ENCODE results near the gene SIK3.

The SIK3 gene

GRCh38 chr11:116997071-116997470 lies 101.2 kb downstream of the SIK3 start:
- DNase-seq: no peak

GRCh38 chr11:116994195-116994594 lies 104.0 kb downstream of the SIK3 start:
- DNase-seq: no peak

DNA sequence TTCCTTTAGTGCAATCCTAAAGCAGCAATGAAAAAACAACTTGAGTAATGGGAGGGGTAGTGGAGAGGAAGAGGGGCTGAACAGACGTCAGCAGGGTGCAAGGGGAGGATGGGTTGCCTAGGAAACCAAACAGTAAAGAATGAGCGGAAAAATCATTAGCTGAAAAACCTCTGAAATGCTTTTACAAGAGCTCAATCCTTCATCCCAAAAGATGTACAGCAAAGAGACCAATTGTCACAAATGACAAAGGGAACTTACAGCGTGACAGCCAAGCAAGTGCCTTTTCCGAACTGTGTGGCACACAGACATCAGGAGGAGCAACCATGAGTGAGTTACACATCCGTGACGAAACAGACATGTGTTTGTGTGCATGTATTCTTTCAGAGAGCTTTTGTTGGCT lies 104.6 kb downstream of the SIK3 start:
- no peak for DNase-seq

DNA sequence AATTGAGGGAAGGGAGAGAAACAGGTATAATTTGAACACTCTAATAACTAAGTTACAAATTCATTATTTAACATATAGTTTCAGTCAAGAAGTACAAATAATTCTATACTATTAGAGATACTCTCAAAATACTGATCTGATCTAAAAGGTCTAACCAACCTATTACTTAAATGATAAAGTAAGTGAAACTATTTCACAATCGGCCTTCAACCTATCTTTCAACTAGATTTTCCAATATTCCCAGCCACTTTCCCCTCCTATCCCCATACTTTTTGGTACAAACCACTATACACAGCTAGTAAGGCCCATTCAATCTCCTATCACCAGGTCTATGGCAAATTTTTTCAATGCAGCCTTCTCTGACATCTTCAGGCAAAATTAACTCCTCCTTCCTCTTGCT lies 106.7 kb downstream of the SIK3 start:
- no peak for DNase-seq

DNA sequence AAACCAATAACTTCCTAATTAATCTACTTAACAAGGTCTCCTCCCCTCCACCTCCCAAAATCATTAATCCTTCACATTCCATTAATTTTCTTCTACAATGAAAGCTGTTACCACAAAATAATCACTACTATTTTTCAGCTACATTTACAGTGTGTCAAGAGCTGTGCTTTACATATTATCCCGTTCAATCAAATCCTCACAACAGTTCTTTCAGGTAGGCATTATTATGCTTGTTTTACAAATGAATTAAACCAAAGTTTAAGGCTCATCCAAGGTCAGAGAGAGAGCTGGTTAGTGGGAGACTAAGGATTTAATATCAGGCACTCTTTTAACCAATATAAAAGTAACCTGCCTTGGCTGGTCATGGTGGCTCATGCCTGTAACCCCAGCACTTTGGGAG lies 107.4 kb downstream of the SIK3 start:
- no peak for DNase-seq

- DNase-seq: no peak
Observed at GRCh38 chr11:116990061-116990473, 108.2 kb downstream of the SIK3 start.

DNA sequence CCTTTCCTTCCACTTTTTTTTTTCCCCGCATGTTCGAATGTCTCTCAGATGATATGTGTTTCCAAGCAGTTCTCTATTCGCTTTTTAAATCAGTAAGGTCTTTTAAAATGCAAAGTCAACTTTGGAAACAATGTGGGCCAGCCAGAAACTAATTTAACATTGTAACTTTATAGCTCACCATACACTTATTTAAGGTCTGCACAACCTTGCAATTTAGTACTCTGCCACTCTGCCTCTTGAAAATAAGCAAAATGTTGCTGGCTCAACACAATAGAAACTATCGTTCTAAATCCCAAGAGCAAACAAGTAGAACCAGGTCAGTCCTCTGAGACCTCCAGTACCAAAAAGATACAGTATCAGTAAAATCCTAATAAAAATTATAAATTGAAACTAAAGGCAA lies 109.0 kb downstream of the SIK3 start:
- DNase-seq: no peak

- DNase-seq: no peak
Observed at GRCh38 chr11:116986521-116987105, 111.6 kb downstream of the SIK3 start.

GRCh38 chr11:116984589-116984988 lies 113.6 kb downstream of the SIK3 start:
- DNase-seq: no peak

- DNase-seq: no peak
Observed at GRCh38 chr11:116984186-116984585, 114.0 kb downstream of the SIK3 start.

- no peak for DNase-seq
Observed at GRCh38 chr11:116981266-116981885, 116.9 kb downstream of the SIK3 start.

GRCh38 chr11:116980136-116980793 lies 118.0 kb downstream of the SIK3 start:
- no peak for DNase-seq

DNA sequence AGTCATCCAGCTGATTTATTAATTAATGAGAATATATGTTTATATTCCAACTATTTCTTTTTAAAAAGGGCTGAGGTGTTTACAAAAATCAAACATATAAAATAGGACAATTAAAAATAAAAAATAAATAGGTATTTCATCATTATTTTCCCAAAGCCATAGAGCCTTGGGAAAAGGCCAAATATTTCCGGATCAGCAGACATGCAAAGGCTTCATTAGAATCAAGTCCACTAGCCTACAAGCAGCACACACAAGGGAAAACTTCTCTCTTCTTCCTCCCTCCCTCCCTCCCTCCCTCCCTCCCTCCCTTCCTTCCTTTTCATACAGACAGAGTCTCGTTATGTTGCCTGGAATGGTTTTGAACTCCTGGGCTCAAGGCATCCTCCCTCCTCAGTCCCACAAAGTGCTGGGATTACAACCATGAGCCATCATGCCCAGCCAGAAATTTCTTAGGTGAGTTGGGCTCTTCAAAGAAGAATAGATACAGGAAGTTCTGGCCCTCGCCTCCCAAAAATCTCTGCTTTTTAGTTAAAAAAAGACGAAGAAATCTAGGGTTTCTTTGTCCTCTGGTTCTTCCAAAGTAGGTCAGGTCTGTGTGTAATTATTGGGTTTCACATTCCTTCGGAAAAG lies 121.2 kb downstream of the SIK3 start:
- no peak for DNase-seq

DNA sequence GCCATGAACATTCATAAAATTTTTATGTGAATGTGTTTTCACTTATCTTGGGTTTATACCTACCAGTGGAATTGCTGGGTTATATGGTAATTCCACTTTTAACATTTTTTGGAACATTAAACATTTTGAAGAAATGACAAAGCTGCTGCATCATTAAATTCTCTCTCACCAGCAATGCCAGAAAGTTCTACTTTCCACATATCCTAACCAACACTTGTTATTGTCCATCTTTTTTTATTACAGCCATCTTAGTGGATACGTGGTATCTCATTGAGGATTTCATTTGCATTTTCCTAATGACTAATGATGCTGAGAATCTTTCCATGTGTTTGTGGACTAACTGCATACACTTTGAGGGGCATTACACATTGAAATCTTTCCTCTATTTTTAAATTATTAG lies 122.6 kb downstream of the SIK3 start:
- DNase-seq: no peak

DNA sequence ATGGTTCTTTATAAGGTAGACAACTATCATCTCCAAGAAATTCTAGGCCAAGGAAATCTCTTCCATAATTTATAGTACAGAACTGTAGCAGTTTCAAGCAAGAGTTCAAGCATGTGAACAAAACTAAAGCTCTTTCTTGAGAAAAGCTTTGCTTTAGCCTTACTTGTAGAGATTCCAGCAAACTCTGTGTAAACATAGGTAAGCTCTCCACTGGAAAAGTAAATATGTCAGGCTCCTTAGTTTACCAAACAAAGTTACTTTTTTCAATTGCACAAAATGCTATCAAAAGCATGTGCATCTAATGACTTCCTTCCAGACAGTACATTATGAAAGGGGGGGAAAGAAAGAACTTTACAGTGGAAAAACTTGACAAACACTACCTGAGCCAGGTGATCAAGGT lies 125.0 kb downstream of the SIK3 start:
- DNase-seq: no peak

GRCh38 chr11:116972691-116973090 lies 125.5 kb downstream of the SIK3 start:
- DNase-seq: no peak

DNA sequence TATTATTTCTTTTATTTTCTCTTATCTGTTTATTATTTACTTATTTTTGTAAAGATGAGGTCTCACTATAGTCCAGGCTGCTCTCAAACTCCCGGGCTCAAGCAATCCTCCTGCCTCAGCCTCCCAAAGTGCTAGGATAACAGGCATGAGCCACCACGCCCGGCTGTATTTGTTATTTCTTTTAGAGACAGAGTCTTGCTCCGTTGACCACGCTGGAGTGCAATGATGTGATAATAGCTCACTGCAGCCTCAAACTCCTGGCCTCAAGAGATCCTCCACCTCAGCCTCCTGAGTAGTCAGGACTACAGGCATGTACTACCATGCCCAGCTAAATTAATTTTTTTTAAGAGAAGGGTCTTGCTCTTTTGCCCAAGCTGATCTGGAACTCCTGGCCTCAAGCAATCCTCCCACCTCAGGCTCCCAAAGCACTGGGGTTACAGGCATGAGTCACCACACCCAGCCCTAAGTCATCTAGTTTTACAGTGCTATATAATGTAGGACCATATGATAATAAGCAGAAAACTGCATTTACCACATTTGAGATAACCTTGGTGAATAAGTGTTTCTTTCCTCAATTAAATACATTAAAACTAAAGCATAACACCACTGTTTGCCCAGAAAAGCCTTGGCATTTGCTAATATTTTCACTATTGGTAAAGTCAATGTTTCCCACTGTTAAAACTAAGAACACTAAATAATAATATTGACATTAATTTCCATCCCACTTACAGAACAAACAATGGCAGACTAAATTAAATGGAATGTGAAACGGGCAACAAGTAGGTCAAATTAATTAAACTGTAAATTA lies 127.5 kb downstream of the SIK3 start:
- no peak for DNase-seq

DNA sequence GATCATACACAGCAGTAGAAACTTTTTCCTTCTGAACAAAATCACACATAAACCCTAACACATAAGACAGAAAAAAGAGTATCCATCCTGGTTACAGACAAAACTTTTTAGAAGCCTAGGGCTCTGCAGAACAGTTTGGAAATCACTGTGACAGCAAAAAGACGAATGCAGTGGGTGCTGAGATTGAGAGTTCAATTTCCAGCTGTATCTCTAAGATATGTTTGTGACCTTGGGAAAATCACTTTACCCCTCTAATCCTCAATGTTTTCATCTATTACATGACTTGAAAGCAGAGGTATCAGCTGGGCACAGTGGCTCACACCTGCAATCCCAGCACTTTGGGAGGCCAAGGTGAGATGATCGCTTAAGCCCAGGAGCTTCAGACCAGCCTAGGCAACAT lies 128.5 kb downstream of the SIK3 start:
- DNase-seq: no peak

- no peak for DNase-seq
Observed at GRCh38 chr11:116964269-116964668, 134.0 kb downstream of the SIK3 start.

GRCh38 chr11:116963813-116964212 lies 134.4 kb downstream of the SIK3 start:
- DNase-seq: no peak

GRCh38 chr11:116962108-116962507 lies 136.1 kb downstream of the SIK3 start:
- DNase-seq: no peak

DNA sequence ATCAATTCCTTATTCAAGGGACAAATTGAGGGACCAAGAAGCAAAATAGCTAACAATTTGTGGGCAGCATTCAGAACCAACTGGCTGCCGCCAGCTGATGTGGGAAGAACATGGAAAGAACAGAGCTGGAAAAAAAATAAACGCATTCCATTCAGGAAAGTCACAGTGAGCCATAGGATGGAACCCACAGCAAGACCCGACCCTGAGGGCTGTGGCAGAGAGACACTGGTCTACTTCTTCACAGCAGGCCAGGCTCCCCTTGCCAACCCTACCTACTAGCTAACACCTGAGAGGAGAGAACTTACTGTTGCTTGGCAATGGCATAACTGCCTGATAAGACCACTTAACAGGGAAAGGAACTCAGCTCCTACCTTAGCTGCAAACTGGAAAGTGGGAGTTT lies 137.3 kb downstream of the SIK3 start:
- DNase-seq: no peak

DNA sequence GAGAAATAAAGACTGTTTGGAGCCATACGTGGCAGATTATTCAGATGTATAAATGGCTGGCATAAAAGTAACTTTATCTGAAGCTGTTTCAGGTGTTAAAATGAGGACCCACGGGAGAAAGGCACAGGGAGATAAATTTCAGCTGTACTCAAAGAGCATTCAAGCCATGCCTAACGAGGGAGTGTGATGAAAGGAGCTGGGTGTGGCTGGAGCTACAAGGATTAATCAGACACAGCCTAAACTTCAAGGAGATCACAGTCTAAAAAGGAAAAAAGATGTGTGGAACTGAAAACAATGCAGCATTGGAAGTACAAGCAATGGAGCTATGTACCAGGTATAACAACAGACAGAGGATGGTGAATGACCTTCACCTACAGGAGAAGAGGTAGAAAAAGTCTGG lies 140.0 kb downstream of the SIK3 start:
- no peak for DNase-seq

Measured in activated CD4-positive, CD25-positive, alpha-beta regulatory T cell treated with anti-CD3 and anti-CD28 coated beads, Interleukin-2, amount 50 U/mL, for 72 hours (primary cell).